HEK293 (cell line): ENCODE data around the gene SLC27A2.

Experiments used
- CTCF ChIA-PET: fragments of 350-600 bp; formaldehyde crosslinking; extraction: SDS; loops from one replicate; lab custom pipeline; 2021; ENCODE audit warnings: antibody characterized with exemption; lab: Yijun Ruan, JAX
- POLR2A ChIA-PET: fragments of 300-600 bp; formaldehyde crosslinking; extraction: SDS; loops from one replicate; lab custom pipeline; 2020; ENCODE audit warnings: antibody characterized with exemption, inconsistent platforms; lab: Yijun Ruan, JAX
- H3K27ac ChIP-seq: fragments of 200-500 bp; sonication (Bioruptor generic); 2 replicates; pipeline ENCODE4 v1.5.1; 2014; ENCODE audit warnings: low read depth, low read length, control low read depth, inconsistent platforms; ENCODE audit errors: extremely low read depth
- H3K36me3 ChIP-seq, 2 experiments: fragments of 200-500 bp in 1 of 2; sonication (Bioruptor generic) in 1 of 2; 1 replicate in 1 of 2; 2 replicates in 1 of 2; pipeline ENCODE4 v1.5.1; 2014 to 2017; ENCODE audit warnings: inconsistent platforms in 2 of 2, low read length in 2 of 2; ENCODE audit not compliant: control insufficient read depth in 2 of 2, insufficient read depth in 1 of 2
- H3K4me1 ChIP-seq: fragments of 200-500 bp; sonication (Bioruptor generic); 2 replicates; pipeline ENCODE4 v1.5.1; 2014; ENCODE audit warnings: mild to moderate bottlenecking, low read length, inconsistent platforms; ENCODE audit not compliant: control insufficient read depth, insufficient read depth
- H3K4me3 ChIP-seq: 2 replicates; pipeline ENCODE4 v1.5.1; 2011; ENCODE audit warnings: low read depth, mild to moderate bottlenecking, control low read depth, low read length, moderate library complexity
- H3K9me3 ChIP-seq: fragments of 200-500 bp; sonication (Bioruptor generic); 2 replicates; pipeline ENCODE4 v1.5.1; 2014; ENCODE audit warnings: low read depth, low read length, inconsistent platforms; ENCODE audit not compliant: control insufficient read depth, insufficient read depth
- BCL11A ChIP-seq: fragments of 450-650 bp; formaldehyde crosslinking; IDR thresholded peaks from 2 replicates; pipeline ENCODE4 v1.5.1; 2016; ENCODE audit warnings: low read depth, missing biosample characterization, missing genetic modification characterization
- EGR2 ChIP-seq: fragments of 450-650 bp; formaldehyde crosslinking; IDR thresholded peaks from 2 replicates; pipeline ENCODE4 v1.5.1; 2016; ENCODE audit warnings: low read depth, missing biosample characterization, missing genetic modification characterization
- OVOL3 ChIP-seq: fragments of 450-650 bp; formaldehyde crosslinking; IDR thresholded peaks from 2 replicates; pipeline ENCODE4 v1.5.1; 2016; ENCODE audit warnings: missing biosample characterization, missing genetic modification characterization
- TCF7L2 ChIP-seq: IDR thresholded peaks from 2 replicates; pipeline ENCODE4 v1.6.1; 2011; ENCODE audit warnings: low read depth, mild to moderate bottlenecking, inconsistent platforms, low read length, moderate library complexity, borderline replicate concordance
- YY1 ChIP-seq: fragments of 450-650 bp; formaldehyde crosslinking; IDR thresholded peaks from 2 replicates; pipeline ENCODE4 v1.5.1; 2018; ENCODE audit warnings: missing biosample characterization, missing genetic modification characterization
- ZIC2 ChIP-seq: fragments of 450-650 bp; formaldehyde crosslinking; IDR thresholded peaks from 2 replicates; pipeline ENCODE4 v1.5.1; 2016; ENCODE audit warnings: missing biosample characterization, missing genetic modification characterization
- ZNF140 ChIP-seq: fragments of 450-650 bp; formaldehyde crosslinking; IDR thresholded peaks from 2 replicates; pipeline ENCODE4 v1.5.1; 2016; ENCODE audit warnings: missing biosample characterization, missing genetic modification characterization
- ZNF16 ChIP-seq: fragments of 450-650 bp; formaldehyde crosslinking; IDR thresholded peaks from 2 replicates; pipeline ENCODE4 v1.5.1; 2016; ENCODE audit warnings: low read depth, missing biosample characterization, missing genetic modification characterization
- ZNF639 ChIP-seq: fragments of 450-650 bp; formaldehyde crosslinking; IDR thresholded peaks from 2 replicates; pipeline ENCODE4 v1.5.1; 2016; ENCODE audit warnings: missing biosample characterization, missing genetic modification characterization
- ZNF670 ChIP-seq: fragments of 450-650 bp; formaldehyde crosslinking; IDR thresholded peaks from 2 replicates; pipeline ENCODE4 v1.5.1; 2016; ENCODE audit warnings: missing biosample characterization, missing genetic modification characterization, low read depth
- ZNF677 ChIP-seq: fragments of 450-650 bp; IDR thresholded peaks from 2 replicates; pipeline ENCODE4 v1.5.0; 2018; ENCODE audit warnings: missing biosample characterization, mild to moderate bottlenecking, missing genetic modification characterization, moderate library complexity
- ZNF76 ChIP-seq: fragments of 450-650 bp; formaldehyde crosslinking; IDR thresholded peaks from 2 replicates; pipeline ENCODE4; 2016; ENCODE audit warnings: low read depth, missing biosample characterization, missing genetic modification characterization, borderline replicate concordance
- ZNF768 ChIP-seq: fragments of 450-650 bp; formaldehyde crosslinking; IDR thresholded peaks from 2 replicates; pipeline ENCODE4 v1.5.1; 2018; ENCODE audit warnings: missing biosample characterization, mild to moderate bottlenecking, missing genetic modification characterization
- TF ChIP-seq, protein P1 (sequence below): fragments of 450-650 bp; formaldehyde crosslinking; IDR thresholded peaks from 2 replicates; pipeline ENCODE4; 2016; ENCODE audit warnings: missing biosample characterization, missing genetic modification characterization
- TF ChIP-seq, protein P2 (sequence below): fragments of 450-650 bp; formaldehyde crosslinking; IDR thresholded peaks from 2 replicates; pipeline ENCODE4 v1.5.0; 2017; ENCODE audit warnings: missing biosample characterization, missing genetic modification characterization, borderline replicate concordance
- TF ChIP-seq, protein P3 (sequence below): fragments of 450-650 bp; formaldehyde crosslinking; IDR thresholded peaks from 2 replicates; pipeline ENCODE4 v1.5.1; 2016; ENCODE audit warnings: missing biosample characterization, missing genetic modification characterization

The SLC27A2 gene

GRCh38 chr15:50246631-50247030 lies 64.6 kb downstream of the SLC27A2 start:
- Histone ChIP-seq H3K27ac (no peak overlapping the region), H3K4me3 (no peak overlapping the region), H3K9me3 (no peaks in the 10 kb centered on the region), H3K36me3 (no peaks in the 10 kb centered on the region), H3K4me1 (no peaks in the 10 kb centered on the region)
- CTCF ChIA-PET, result no interaction called here
- POLR2A ChIA-PET, result no interaction called here
- TF ChIP-seq EGR2 (tag by site-specific recombination) (no peak), ZNF140 (tag by site-specific recombination) (no peak)

DNA sequence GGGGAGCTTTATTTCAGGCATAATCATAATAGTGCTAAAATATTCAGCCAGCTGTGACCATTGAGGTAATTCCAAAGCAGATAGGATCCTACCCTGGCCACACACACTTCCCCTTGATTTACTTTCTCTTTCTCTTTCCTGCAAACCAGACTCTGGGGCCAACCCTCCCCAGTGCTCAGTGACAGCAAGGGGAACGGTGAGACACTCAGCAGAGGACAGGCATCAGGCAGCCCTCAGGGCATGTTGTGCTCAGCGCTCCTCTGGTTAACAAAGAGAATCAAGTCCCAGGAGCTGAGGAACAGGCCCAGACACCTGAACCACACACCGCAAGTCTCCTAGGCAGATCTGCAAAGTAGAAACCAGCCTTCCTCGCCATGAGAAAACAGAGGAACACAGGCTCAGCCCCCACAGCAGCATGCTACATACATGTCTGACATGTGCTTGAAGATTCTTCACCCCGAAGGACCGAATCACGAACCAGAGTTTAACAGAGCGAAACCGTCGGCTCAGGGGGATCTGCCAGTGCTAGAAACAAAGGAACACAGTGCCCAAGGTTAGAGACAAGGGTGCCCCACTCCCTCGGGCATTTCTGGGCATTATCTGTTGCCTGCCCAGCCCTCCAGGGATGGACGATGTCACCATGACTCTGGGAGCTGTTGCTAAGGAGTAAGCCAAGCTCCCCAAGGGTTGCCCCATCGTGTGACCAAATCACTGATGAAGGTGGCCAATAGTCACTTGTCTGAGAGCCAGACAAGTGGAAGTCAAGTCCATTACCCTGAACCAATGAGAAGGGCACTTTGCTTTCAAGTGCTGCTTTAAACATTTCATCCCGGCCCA lies 66.0 kb downstream of the SLC27A2 start:
- Histone ChIP-seq H3K36me3 (no peaks in the 10 kb centered on the region), H3K27ac (no peak overlapping the region), H3K4me1 (no peaks in the 10 kb centered on the region), H3K4me3 (no peak overlapping the region), H3K9me3 (no peaks in the 10 kb centered on the region)
- TF ChIP-seq, protein P1, sequence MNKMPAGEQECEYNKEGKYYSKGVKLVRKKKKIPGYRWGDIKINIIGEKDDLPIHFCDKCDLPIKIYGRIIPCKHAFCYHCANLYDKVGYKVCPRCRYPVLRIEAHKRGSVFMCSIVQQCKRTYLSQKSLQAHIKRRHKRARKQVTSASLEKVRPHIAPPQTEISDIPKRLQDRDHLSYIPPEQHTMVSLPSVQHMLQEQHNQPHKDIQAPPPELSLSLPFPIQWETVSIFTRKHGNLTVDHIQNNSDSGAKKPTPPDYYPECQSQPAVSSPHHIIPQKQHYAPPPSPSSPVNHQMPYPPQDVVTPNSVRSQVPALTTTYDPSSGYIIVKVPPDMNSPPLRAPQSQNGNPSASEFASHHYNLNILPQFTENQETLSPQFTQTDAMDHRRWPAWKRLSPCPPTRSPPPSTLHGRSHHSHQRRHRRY (tag by site-specific recombination), result no peak
- TF ChIP-seq ZNF768 (tag by site-specific recombination) (no peak), ZIC2 (no peak), ZNF16 (tag by site-specific recombination) (no peak), ZNF76 (no peak), YY1 (tag by site-specific recombination) (no peak), TCF7L2 (no peak), ZNF670 (tag by site-specific recombination) (no peak), ZNF677 (tag by site-specific recombination) (no peak), OVOL3 (tag by site-specific recombination) (no peak)
- TF ChIP-seq, protein P2, sequence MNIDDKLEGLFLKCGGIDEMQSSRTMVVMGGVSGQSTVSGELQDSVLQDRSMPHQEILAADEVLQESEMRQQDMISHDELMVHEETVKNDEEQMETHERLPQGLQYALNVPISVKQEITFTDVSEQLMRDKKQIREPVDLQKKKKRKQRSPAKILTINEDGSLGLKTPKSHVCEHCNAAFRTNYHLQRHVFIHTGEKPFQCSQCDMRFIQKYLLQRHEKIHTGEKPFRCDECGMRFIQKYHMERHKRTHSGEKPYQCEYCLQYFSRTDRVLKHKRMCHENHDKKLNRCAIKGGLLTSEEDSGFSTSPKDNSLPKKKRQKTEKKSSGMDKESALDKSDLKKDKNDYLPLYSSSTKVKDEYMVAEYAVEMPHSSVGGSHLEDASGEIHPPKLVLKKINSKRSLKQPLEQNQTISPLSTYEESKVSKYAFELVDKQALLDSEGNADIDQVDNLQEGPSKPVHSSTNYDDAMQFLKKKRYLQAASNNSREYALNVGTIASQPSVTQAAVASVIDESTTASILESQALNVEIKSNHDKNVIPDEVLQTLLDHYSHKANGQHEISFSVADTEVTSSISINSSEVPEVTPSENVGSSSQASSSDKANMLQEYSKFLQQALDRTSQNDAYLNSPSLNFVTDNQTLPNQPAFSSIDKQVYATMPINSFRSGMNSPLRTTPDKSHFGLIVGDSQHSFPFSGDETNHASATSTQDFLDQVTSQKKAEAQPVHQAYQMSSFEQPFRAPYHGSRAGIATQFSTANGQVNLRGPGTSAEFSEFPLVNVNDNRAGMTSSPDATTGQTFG, result no peak
- TF ChIP-seq, protein P3, sequence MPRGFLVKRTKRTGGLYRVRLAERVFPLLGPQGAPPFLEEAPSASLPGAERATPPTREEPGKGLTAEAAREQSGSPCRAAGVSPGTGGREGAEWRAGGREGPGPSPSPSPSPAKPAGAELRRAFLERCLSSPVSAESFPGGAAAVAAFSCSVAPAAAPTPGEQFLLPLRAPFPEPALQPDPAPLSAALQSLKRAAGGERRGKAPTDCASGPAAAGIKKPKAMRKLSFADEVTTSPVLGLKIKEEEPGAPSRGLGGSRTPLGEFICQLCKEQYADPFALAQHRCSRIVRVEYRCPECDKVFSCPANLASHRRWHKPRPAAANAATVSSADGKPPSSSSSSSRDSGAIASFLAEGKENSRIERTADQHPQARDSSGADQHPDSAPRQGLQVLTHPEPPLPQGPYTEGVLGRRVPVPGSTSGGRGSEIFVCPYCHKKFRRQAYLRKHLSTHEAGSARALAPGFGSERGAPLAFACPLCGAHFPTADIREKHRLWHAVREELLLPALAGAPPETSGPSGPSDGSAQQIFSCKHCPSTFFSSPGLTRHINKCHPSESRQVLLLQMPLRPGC, result no peak
- CTCF ChIA-PET, result interaction anchor here (0.6 to 1.3 kb wide), 3 partner anchors 9 to 640 kb away, joined by 3 read pairs; no protein-coding TSS in a partner anchor
- POLR2A ChIA-PET, result no interaction called here

DNA sequence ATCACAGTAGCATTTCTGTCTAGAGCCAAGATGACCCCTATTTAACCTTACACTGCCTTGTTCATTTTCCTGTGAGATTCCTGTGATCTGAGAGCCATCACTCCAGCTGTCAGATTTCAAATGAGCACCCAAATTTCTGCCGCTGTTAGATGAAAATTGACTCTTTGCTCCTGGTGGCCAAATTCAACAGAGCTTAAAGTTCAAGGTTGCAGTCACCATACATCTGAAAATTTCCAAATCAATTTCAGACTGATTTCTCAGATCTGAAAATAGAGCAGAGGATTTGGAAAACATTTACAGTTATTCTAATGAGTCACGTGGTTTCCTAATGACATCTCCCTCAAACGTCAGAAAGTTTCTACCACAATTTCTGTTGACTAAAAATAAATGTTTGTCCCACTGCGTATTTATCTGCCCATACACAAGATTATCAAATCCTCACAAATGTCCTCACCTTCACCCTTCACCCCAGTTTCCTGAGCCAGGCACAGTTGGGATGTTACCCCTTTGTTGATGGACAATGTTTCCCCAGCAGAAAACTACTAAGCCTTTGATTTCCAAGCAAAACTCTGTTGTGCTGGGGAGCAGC lies 67.1 kb downstream of the SLC27A2 start:
- CTCF ChIA-PET, result interaction anchor here (0.6 to 1.3 kb wide), 2 partner anchors 10 to 637 kb away, joined by 3 read pairs; no protein-coding TSS in a partner anchor
- H3K27ac ChIP-seq, result no peak overlapping the region
- TF ChIP-seq ZNF639 (tag by site-specific recombination), result no peak
- TF ChIP-seq BCL11A (tag by site-specific recombination), result no peak
- TF ChIP-seq, all 188 proteins: peak for 0
- POLR2A ChIA-PET, result no interaction called here
- H3K9me3 ChIP-seq, result no peaks in the 10 kb centered on the region
- H3K4me1 ChIP-seq, result no peaks in the 10 kb centered on the region
- H3K4me3 ChIP-seq, result no peak overlapping the region
- H3K36me3 ChIP-seq, result no peaks in the 10 kb centered on the region
